ENCODE data around the gene NXPH3.

The NXPH3 gene

GRCh38 chr17:49581648-49581998, 6.0 kb downstream of the NXPH3 start:
- H3K27me3 ChIP-seq (ENCODE audit: control insufficient read depth in 2 of 2, insufficient read depth in 2 of 2, low read length in 2 of 2), result peaks cover 13 to 16% of the 10 kb centered on the region in 2 donors
- peaks cover 0 to 5% of the 10 kb centered on the region in 2 donors for H3K4me1 ChIP-seq (ENCODE audit: control insufficient read depth in 2 of 2, insufficient read depth in 2 of 2, low read length in 2 of 2)
- no peak overlapping the region for H3K4me3 ChIP-seq (ENCODE audit: low read length in 2 of 2)
- no peaks in the 10 kb centered on the region for H3K9me3 ChIP-seq (ENCODE audit: control insufficient read depth in 2 of 2, low read length in 2 of 2)
- no peak overlapping the region for H3K27ac ChIP-seq (ENCODE audit: low read depth in 2 of 2, low read length in 2 of 2)
- no peak overlapping the region for H3K9ac ChIP-seq (ENCODE audit: low read depth in 1 of 2, low read length in 2 of 2)
- no peaks in the 10 kb centered on the region for H3K36me3 ChIP-seq (ENCODE audit: control insufficient read depth in 2 of 2, insufficient read depth in 2 of 2, low read length in 2 of 2)

GRCh38 chr17:49582055-49582722, 6.5 kb downstream of the NXPH3 start:
- H3K9me3 ChIP-seq (ENCODE audit: control insufficient read depth in 2 of 2, low read length in 2 of 2), result no peaks in the 10 kb centered on the region

GRCh38 chr17:49582789-49583188, 7.1 kb downstream of the NXPH3 start:
- H3K9ac ChIP-seq (ENCODE audit: low read depth in 1 of 2, low read length in 2 of 2), result no peak overlapping the region
- no peak overlapping the region for H3K27ac ChIP-seq (ENCODE audit: low read depth in 2 of 2, low read length in 2 of 2)
- peaks cover 6 to 7% of the 10 kb centered on the region in 2 donors for H3K27me3 ChIP-seq (ENCODE audit: control insufficient read depth in 2 of 2, insufficient read depth in 2 of 2, low read length in 2 of 2)
- no peaks in the 10 kb centered on the region for H3K36me3 ChIP-seq (ENCODE audit: control insufficient read depth in 2 of 2, insufficient read depth in 2 of 2, low read length in 2 of 2)
- no peaks in the 10 kb centered on the region for H3K9me3 ChIP-seq (ENCODE audit: control insufficient read depth in 2 of 2, low read length in 2 of 2)
- H3K4me1 ChIP-seq (ENCODE audit: control insufficient read depth in 2 of 2, insufficient read depth in 2 of 2, low read length in 2 of 2), result no peaks in the 10 kb centered on the region
- H3K4me3 ChIP-seq (ENCODE audit: low read length in 2 of 2), result no peak overlapping the region

More at GRCh38 chr17:49582055-49582722, 6.5 kb downstream of the NXPH3 start:
- Histone ChIP-seq H3K4me1 (ENCODE audit: control insufficient read depth in 2 of 2, insufficient read depth in 2 of 2, low read length in 2 of 2) (peaks cover 0 to 3% of the 10 kb centered on the region in 2 donors), H3K4me3 (ENCODE audit: low read length in 2 of 2) (no peak overlapping the region), H3K36me3 (ENCODE audit: control insufficient read depth in 2 of 2, insufficient read depth in 2 of 2, low read length in 2 of 2) (no peaks in the 10 kb centered on the region), H3K27me3 (ENCODE audit: control insufficient read depth in 2 of 2, insufficient read depth in 2 of 2, low read length in 2 of 2) (peaks cover 10 to 13% of the 10 kb centered on the region in 2 donors), H3K9ac (ENCODE audit: low read depth in 1 of 2, low read length in 2 of 2) (no peak overlapping the region), H3K27ac (ENCODE audit: low read depth in 2 of 2, low read length in 2 of 2) (no peak overlapping the region)

- Histone ChIP-seq H3K27ac (ENCODE audit: low read depth in 2 of 2, low read length in 2 of 2) (no peak overlapping the region), H3K9ac (ENCODE audit: low read depth in 1 of 2, low read length in 2 of 2) (no peak overlapping the region), H3K4me3 (ENCODE audit: low read length in 2 of 2) (no peak overlapping the region), H3K36me3 (ENCODE audit: control insufficient read depth in 2 of 2, insufficient read depth in 2 of 2, low read length in 2 of 2) (no peaks in the 10 kb centered on the region), H3K27me3 (ENCODE audit: control insufficient read depth in 2 of 2, insufficient read depth in 2 of 2, low read length in 2 of 2) (peaks cover 1 to 4% of the 10 kb centered on the region in 2 donors), H3K9me3 (ENCODE audit: control insufficient read depth in 2 of 2, low read length in 2 of 2) (no peaks in the 10 kb centered on the region), H3K4me1 (ENCODE audit: control insufficient read depth in 2 of 2, insufficient read depth in 2 of 2, low read length in 2 of 2) (no peaks in the 10 kb centered on the region)
These were observed 7.6 kb downstream of the NXPH3 start for GRCh38 chr17:49583226-49583625.

GRCh38 chr17:49583889-49584288, 8.2 kb downstream of the NXPH3 start:
- Histone ChIP-seq H3K4me1 (ENCODE audit: control insufficient read depth in 2 of 2, insufficient read depth in 2 of 2, low read length in 2 of 2) (no peaks in the 10 kb centered on the region), H3K27me3 (ENCODE audit: control insufficient read depth in 2 of 2, insufficient read depth in 2 of 2, low read length in 2 of 2) (peaks cover 0 to 2% of the 10 kb centered on the region in 2 donors), H3K4me3 (ENCODE audit: low read length in 2 of 2) (no peak overlapping the region), H3K9ac (ENCODE audit: low read depth in 1 of 2, low read length in 2 of 2) (no peak overlapping the region), H3K27ac (ENCODE audit: low read depth in 2 of 2, low read length in 2 of 2) (no peak overlapping the region), H3K9me3 (ENCODE audit: control insufficient read depth in 2 of 2, low read length in 2 of 2) (no peaks in the 10 kb centered on the region), H3K36me3 (ENCODE audit: control insufficient read depth in 2 of 2, insufficient read depth in 2 of 2, low read length in 2 of 2) (no peaks in the 10 kb centered on the region)

- no peaks in the 10 kb centered on the region for H3K27me3 ChIP-seq (ENCODE audit: control insufficient read depth in 2 of 2, insufficient read depth in 2 of 2, low read length in 2 of 2)
- no peaks in the 10 kb centered on the region for H3K36me3 ChIP-seq (ENCODE audit: control insufficient read depth in 2 of 2, insufficient read depth in 2 of 2, low read length in 2 of 2)
- no peaks in the 10 kb centered on the region for H3K9me3 ChIP-seq (ENCODE audit: control insufficient read depth in 2 of 2, low read length in 2 of 2)
- H3K27ac ChIP-seq (ENCODE audit: low read depth in 2 of 2, low read length in 2 of 2), result no peak overlapping the region
- no peak overlapping the region for H3K9ac ChIP-seq (ENCODE audit: low read depth in 1 of 2, low read length in 2 of 2)
- H3K4me1 ChIP-seq (ENCODE audit: control insufficient read depth in 2 of 2, insufficient read depth in 2 of 2, low read length in 2 of 2), result no peaks in the 10 kb centered on the region
- H3K4me3 ChIP-seq (ENCODE audit: low read length in 2 of 2), result no peak overlapping the region
These were observed 9.9 kb downstream of the NXPH3 start for GRCh38 chr17:49585422-49586027.

GRCh38 chr17:49587366-49588073, 11.8 kb downstream of the NXPH3 start:
- no peak overlapping the region for H3K27ac ChIP-seq (ENCODE audit: low read depth in 2 of 2, low read length in 2 of 2)
- H3K9me3 ChIP-seq (ENCODE audit: control insufficient read depth in 2 of 2, low read length in 2 of 2), result no peaks in the 10 kb centered on the region
- no peak overlapping the region for H3K9ac ChIP-seq (ENCODE audit: low read depth in 1 of 2, low read length in 2 of 2)
- no peaks in the 10 kb centered on the region for H3K4me1 ChIP-seq (ENCODE audit: control insufficient read depth in 2 of 2, insufficient read depth in 2 of 2, low read length in 2 of 2)
- H3K27me3 ChIP-seq (ENCODE audit: control insufficient read depth in 2 of 2, insufficient read depth in 2 of 2, low read length in 2 of 2), result no peaks in the 10 kb centered on the region
- H3K36me3 ChIP-seq (ENCODE audit: control insufficient read depth in 2 of 2, insufficient read depth in 2 of 2, low read length in 2 of 2), result no peaks in the 10 kb centered on the region
- H3K4me3 ChIP-seq (ENCODE audit: low read length in 2 of 2), result no peak overlapping the region

GRCh38 chr17:49588312-49588711, 12.6 kb downstream of the NXPH3 start:
- Histone ChIP-seq H3K9me3 (ENCODE audit: control insufficient read depth in 2 of 2, low read length in 2 of 2) (no peaks in the 10 kb centered on the region), H3K9ac (ENCODE audit: low read depth in 1 of 2, low read length in 2 of 2) (no peak overlapping the region), H3K36me3 (ENCODE audit: control insufficient read depth in 2 of 2, insufficient read depth in 2 of 2, low read length in 2 of 2) (no peaks in the 10 kb centered on the region), H3K27me3 (ENCODE audit: control insufficient read depth in 2 of 2, insufficient read depth in 2 of 2, low read length in 2 of 2) (no peaks in the 10 kb centered on the region), H3K4me1 (ENCODE audit: control insufficient read depth in 2 of 2, insufficient read depth in 2 of 2, low read length in 2 of 2) (no peaks in the 10 kb centered on the region), H3K4me3 (ENCODE audit: low read length in 2 of 2) (no peak overlapping the region), H3K27ac (ENCODE audit: low read depth in 2 of 2, low read length in 2 of 2) (no peak overlapping the region)

- H3K36me3 ChIP-seq (ENCODE audit: control insufficient read depth in 2 of 2, insufficient read depth in 2 of 2, low read length in 2 of 2), result no peaks in the 10 kb centered on the region
- H3K9me3 ChIP-seq (ENCODE audit: control insufficient read depth in 2 of 2, low read length in 2 of 2), result no peaks in the 10 kb centered on the region
- no peak overlapping the region for H3K4me3 ChIP-seq (ENCODE audit: low read length in 2 of 2)
- H3K4me1 ChIP-seq (ENCODE audit: control insufficient read depth in 2 of 2, insufficient read depth in 2 of 2, low read length in 2 of 2), result no peaks in the 10 kb centered on the region
- no peak overlapping the region for H3K9ac ChIP-seq (ENCODE audit: low read depth in 1 of 2, low read length in 2 of 2)
- H3K27ac ChIP-seq (ENCODE audit: low read depth in 2 of 2, low read length in 2 of 2), result no peak overlapping the region
- H3K27me3 ChIP-seq (ENCODE audit: control insufficient read depth in 2 of 2, insufficient read depth in 2 of 2, low read length in 2 of 2), result no peaks in the 10 kb centered on the region
These were observed 13.3 kb downstream of the NXPH3 start for GRCh38 chr17:49588726-49589576.

- H3K9ac ChIP-seq (ENCODE audit: low read depth in 1 of 2, low read length in 2 of 2), result no peak overlapping the region
- H3K27me3 ChIP-seq (ENCODE audit: control insufficient read depth in 2 of 2, insufficient read depth in 2 of 2, low read length in 2 of 2), result no peaks in the 10 kb centered on the region
- H3K36me3 ChIP-seq (ENCODE audit: control insufficient read depth in 2 of 2, insufficient read depth in 2 of 2, low read length in 2 of 2), result no peaks in the 10 kb centered on the region
- no peaks in the 10 kb centered on the region for H3K4me1 ChIP-seq (ENCODE audit: control insufficient read depth in 2 of 2, insufficient read depth in 2 of 2, low read length in 2 of 2)
- no peak overlapping the region for H3K27ac ChIP-seq (ENCODE audit: low read depth in 2 of 2, low read length in 2 of 2)
- H3K9me3 ChIP-seq (ENCODE audit: control insufficient read depth in 2 of 2, low read length in 2 of 2), result no peaks in the 10 kb centered on the region
- no peak overlapping the region for H3K4me3 ChIP-seq (ENCODE audit: low read length in 2 of 2)
These were observed 13.9 kb downstream of the NXPH3 start for GRCh38 chr17:49589577-49589927.

All from mucosa of rectum (tissue), 2 donors.